H1 (cell line): ENCODE data around the gene RENBP.

Experiments used
- CHD2 ChIP-seq: IDR thresholded peaks from 2 replicates; pipeline ENCODE4 v1.6.1; 2012; ENCODE audit warnings: low read length, improper control_type of control experiment
- HDAC6 ChIP-seq: IDR thresholded peaks from one replicate; pipeline ENCODE4 v1.7.1; 2012; ENCODE audit warnings: low read depth, mild to moderate bottlenecking, inconsistent platforms, low read length, moderate library complexity
- RAD21 ChIP-seq, 2 experiments: IDR thresholded peaks in 1 of 2; conservative IDR thresholded peaks in 1 of 2; 2 replicates each; pipeline ENCODE4 v1.6.1; 2011; ENCODE audit warnings: low read depth in 2 of 2, low read length in 2 of 2, improper control_type of control experiment in 1 of 2, inconsistent platforms in 1 of 2, mild to moderate bottlenecking in 1 of 2, moderate library complexity in 1 of 2
- RNF2 ChIP-seq: fragments of 200-900, 300-1000 bp; sonication (generic); IDR thresholded peaks from 2 replicates; pipeline ENCODE4 v1.7.1; 2016; ENCODE audit warnings: borderline replicate concordance, low read depth, mild to moderate bottlenecking, antibody characterized with exemption, low read length; ENCODE audit not compliant: poor library complexity, severe bottlenecking; ENCODE audit errors: missing control alignments
- TAF7 ChIP-seq: optimal IDR thresholded peaks from 2 replicates; pipeline ENCODE3; 2011; ENCODE audit warnings: low read depth, mild to moderate bottlenecking, inconsistent platforms, low read length, moderate library complexity, borderline replicate concordance
- TF ChIP-seq, protein P1 (sequence below), 3 experiments: IDR thresholded peaks; 1 replicate in 2 of 3; 2 replicates in 1 of 3; pipeline versions ENCODE4 v1.5.1 to v1.6.1; 2011; ENCODE audit warnings: low read length in 3 of 3, mild to moderate bottlenecking in 3 of 3, inconsistent platforms in 2 of 3, low read depth in 1 of 3, moderate library complexity in 1 of 3; ENCODE audit not compliant: insufficient read depth in 1 of 3; ENCODE audit errors: control extremely low read depth in 1 of 3
- TF ChIP-seq, protein P2 (sequence below): IDR thresholded peaks from 2 replicates; pipeline ENCODE4 v1.6.1; 2012; ENCODE audit warnings: inconsistent platforms
- TF ChIP-seq, protein P3 (sequence below): IDR thresholded peaks from 2 replicates; pipeline ENCODE4 v1.6.1; 2012; ENCODE audit warnings: inconsistent platforms

DNA sequence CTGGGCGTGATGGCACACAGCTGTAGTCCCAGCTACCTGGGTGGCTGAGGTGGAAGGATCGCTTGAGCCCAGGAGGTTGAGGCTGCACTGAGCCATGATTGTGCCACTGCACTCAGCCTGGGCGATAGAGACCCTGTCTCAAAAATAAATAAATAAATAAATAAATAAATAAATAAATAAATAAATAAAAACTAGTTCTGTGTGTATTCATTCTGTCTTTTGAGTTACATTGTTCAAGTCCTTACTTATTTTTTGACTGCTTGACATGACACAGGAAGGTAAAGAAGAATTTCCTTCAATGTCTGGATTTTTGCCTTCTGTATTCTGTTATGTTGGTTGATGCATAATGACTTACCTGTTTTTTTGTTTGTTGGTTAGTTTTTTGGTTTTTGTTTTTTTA, 7.4 kb downstream of the RENBP start:
- TF ChIP-seq TAF7 = no peak
- TF ChIP-seq, protein P1, sequence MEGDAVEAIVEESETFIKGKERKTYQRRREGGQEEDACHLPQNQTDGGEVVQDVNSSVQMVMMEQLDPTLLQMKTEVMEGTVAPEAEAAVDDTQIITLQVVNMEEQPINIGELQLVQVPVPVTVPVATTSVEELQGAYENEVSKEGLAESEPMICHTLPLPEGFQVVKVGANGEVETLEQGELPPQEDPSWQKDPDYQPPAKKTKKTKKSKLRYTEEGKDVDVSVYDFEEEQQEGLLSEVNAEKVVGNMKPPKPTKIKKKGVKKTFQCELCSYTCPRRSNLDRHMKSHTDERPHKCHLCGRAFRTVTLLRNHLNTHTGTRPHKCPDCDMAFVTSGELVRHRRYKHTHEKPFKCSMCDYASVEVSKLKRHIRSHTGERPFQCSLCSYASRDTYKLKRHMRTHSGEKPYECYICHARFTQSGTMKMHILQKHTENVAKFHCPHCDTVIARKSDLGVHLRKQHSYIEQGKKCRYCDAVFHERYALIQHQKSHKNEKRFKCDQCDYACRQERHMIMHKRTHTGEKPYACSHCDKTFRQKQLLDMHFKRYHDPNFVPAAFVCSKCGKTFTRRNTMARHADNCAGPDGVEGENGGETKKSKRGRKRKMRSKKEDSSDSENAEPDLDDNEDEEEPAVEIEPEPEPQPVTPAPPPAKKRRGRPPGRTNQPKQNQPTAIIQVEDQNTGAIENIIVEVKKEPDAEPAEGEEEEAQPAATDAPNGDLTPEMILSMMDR (IDR thresholded peaks at IDR 0.05; ENCODE audit: control extremely low read depth in 1 of 3, insufficient read depth in 1 of 3, low read depth in 1 of 3, low read length in 3 of 3) = no peak
- no peak for TF ChIP-seq CHD2
- TF ChIP-seq, protein P2, sequence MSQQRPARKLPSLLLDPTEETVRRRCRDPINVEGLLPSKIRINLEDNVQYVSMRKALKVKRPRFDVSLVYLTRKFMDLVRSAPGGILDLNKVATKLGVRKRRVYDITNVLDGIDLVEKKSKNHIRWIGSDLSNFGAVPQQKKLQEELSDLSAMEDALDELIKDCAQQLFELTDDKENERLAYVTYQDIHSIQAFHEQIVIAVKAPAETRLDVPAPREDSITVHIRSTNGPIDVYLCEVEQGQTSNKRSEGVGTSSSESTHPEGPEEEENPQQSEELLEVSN = no peak
- no peak for TF ChIP-seq RNF2
- TF ChIP-seq HDAC6 = no peak
- TF ChIP-seq, protein P3, sequence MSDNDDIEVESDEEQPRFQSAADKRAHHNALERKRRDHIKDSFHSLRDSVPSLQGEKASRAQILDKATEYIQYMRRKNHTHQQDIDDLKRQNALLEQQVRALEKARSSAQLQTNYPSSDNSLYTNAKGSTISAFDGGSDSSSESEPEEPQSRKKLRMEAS = no peak
- no peak for TF ChIP-seq RAD21 (IDR thresholded peaks at IDR 0.05 in 1 of 2, conservative IDR thresholded peaks at IDR 0.05 in 1 of 2; ENCODE audit: low read depth in 2 of 2, low read length in 2 of 2)
